SK-N-SH treated with all-trans-retinoic acid at 6 μM for 48 hours (cell line): ENCODE data around the gene NUFIP1.

Experiments
- ISL1 ChIP-seq: fragments of 250-450 bp; sonication (Bioruptor Pico); IDR thresholded peaks from 2 replicates; pipeline ENCODE4 v2.1.2; 2022; ENCODE audit warnings: mild to moderate bottlenecking, moderate library complexity
- TCF4 ChIP-seq: fragments of 250-450 bp; sonication (Bioruptor Pico); IDR thresholded peaks from 2 replicates; pipeline ENCODE4 v1.8.0; 2021; ENCODE audit warnings: mild to moderate bottlenecking, moderate library complexity, borderline replicate concordance
- ZNF8 ChIP-seq: fragments of 450-650 bp; formaldehyde crosslinking; IDR thresholded peaks from 2 replicates; pipeline ENCODE4 v1.5.0; 2020; ENCODE audit warnings: mild to moderate bottlenecking, moderate library complexity
- TF ChIP-seq, protein P1 (sequence below): fragments of 250-450 bp; sonication (Bioruptor Pico); IDR thresholded peaks from 2 replicates; pipeline ENCODE4 v1.8.0; 2020; ENCODE audit warnings: mild to moderate bottlenecking, moderate library complexity, borderline replicate concordance

DNA sequence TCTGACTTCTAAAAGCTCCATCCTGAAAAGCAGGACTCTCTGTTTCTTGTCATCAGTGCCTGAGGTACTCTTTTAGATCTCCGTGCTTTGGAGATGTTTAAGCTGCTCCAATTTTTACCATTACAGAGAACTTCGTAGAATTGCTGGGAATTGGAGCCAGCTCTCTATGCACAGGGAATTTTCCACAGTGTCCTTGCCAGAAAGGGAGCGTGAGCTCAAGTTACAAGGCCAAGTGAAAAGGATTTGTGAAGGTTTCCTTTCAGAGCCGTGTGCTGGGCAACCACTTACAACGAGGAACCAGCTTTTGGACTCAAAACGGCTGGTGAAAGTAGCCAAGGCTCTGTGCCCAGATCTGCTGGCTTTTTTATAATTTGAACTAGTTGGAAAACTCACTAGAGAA, 82.6 kb downstream of the NUFIP1 start:
- no peak for TF ChIP-seq TCF4 (CRISPR knock-in tag)
- no peak for TF ChIP-seq ISL1 (CRISPR knock-in tag)
- TF ChIP-seq, protein P1, sequence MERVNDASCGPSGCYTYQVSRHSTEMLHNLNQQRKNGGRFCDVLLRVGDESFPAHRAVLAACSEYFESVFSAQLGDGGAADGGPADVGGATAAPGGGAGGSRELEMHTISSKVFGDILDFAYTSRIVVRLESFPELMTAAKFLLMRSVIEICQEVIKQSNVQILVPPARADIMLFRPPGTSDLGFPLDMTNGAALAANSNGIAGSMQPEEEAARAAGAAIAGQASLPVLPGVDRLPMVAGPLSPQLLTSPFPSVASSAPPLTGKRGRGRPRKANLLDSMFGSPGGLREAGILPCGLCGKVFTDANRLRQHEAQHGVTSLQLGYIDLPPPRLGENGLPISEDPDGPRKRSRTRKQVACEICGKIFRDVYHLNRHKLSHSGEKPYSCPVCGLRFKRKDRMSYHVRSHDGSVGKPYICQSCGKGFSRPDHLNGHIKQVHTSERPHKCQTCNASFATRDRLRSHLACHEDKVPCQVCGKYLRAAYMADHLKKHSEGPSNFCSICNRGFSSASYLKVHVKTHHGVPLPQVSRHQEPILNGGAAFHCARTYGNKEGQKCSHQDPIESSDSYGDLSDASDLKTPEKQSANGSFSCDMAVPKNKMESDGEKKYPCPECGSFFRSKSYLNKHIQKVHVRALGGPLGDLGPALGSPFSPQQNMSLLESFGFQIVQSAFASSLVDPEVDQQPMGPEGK = no peak
- no peak for TF ChIP-seq ZNF8
